H1 (cell line): Measurements from ENCODE around the gene SH3PXD2A. TPM values are rescaled to one million over a fixed set of nuclear protein-coding genes. Genes with fewer than 3 reads are reported as not detected.
A peak's percentile ranks its signal among the peaks of the same experiment; 100 is the strongest.

Experiments
- CTCF ChIA-PET: fragments of 300-600 bp; sonication (Branson Sonifier 250); formaldehyde crosslinking; loops from one replicate; lab custom pipeline; 2021; ENCODE audit not compliant: partially characterized antibody; lab: Charles Lee
- POLR2A ChIA-PET: fragments of 300-600 bp; sonication (Branson Sonifier 250); formaldehyde crosslinking; loops from one replicate; lab custom pipeline; 2021; ENCODE audit warnings: inconsistent platforms; ENCODE audit not compliant: partially characterized antibody; lab: Charles Lee
- DNase-seq, 2 experiments: peaks; one replicate each; pipeline versions ENCODE4 v3.0.0 to v3.0.0-alpha.2; 2010 to 2022; ENCODE audit warnings: low spot score in 2 of 2, low read depth in 1 of 2, mixed read lengths in 1 of 2
- FAIRE-seq: peaks from 2 replicates; lab custom pipeline; 2011; peaks lifted over from hg19 to GRCh38; lab: Jason Lieb, UNC
- H2AFZ ChIP-seq: 2 replicates; pipeline ENCODE4 v1.8.1; 2012; ENCODE audit warnings: low read length, inconsistent platforms
- H2AK5ac ChIP-seq: 2 replicates; pipeline ENCODE4 v1.6.1; 2013; ENCODE audit warnings: low read depth, low read length
- H2BK120ac ChIP-seq: replicated peaks from 2 replicates; pipeline ENCODE3; 2013; ENCODE audit warnings: low read depth, low read length, inconsistent platforms
- H2BK12ac ChIP-seq: 2 replicates; pipeline ENCODE4 v1.6.1; 2013; ENCODE audit warnings: low read depth, low read length
- H2BK15ac ChIP-seq: 2 replicates; pipeline ENCODE4 v1.6.1; 2013; ENCODE audit warnings: low read length
- H2BK20ac ChIP-seq: 2 replicates; pipeline ENCODE4 v1.6.1; 2013; ENCODE audit warnings: low read length
- H2BK5ac ChIP-seq: 2 replicates; pipeline ENCODE4 v1.6.1; 2013; ENCODE audit warnings: low read depth, low read length
- H3K14ac ChIP-seq: 2 replicates; pipeline ENCODE4 v1.6.1; 2013; ENCODE audit warnings: inconsistent platforms; ENCODE audit not compliant: insufficient read length
- H3K18ac ChIP-seq: 2 replicates; pipeline ENCODE4 v1.6.1; 2013; ENCODE audit warnings: low read length; ENCODE audit errors: extremely low read depth
- H3K23ac ChIP-seq: 2 replicates; pipeline ENCODE4 v1.6.1; 2013; ENCODE audit warnings: inconsistent platforms; ENCODE audit not compliant: insufficient read length
- H3K23me2 ChIP-seq: 2 replicates; pipeline ENCODE4 v1.6.1; 2013; ENCODE audit warnings: low read depth, low read length
- H3K27ac ChIP-seq: 2 replicates; pipeline ENCODE4 v1.6.1; 2011; ENCODE audit warnings: low read depth, low read length, inconsistent platforms
- H3K27me3 ChIP-seq, 4 experiments: replicated peaks in 1 of 4; 1 replicate in 1 of 4; 2 replicates in 3 of 4; pipeline versions ENCODE4 v1.6.1 to v1.8.1; 2011 to 2013; ENCODE audit warnings: low read length in 3 of 4, mild to moderate bottlenecking in 3 of 4, inconsistent platforms in 2 of 4, mixed read lengths in 2 of 4, moderate library complexity in 1 of 4; ENCODE audit not compliant: control insufficient read depth in 3 of 4, insufficient read depth in 3 of 4; ENCODE audit errors: extremely low read depth in 1 of 4
- H3K36me3 ChIP-seq, 4 experiments: 2 replicates each; pipeline versions ENCODE4 v1.6.1 to v1.8.1; 2011 to 2013; ENCODE audit warnings: mild to moderate bottlenecking in 4 of 4, low read length in 3 of 4, moderate library complexity in 2 of 4, control low read depth in 1 of 4, inconsistent platforms in 1 of 4; ENCODE audit not compliant: insufficient read depth in 4 of 4, control insufficient read depth in 2 of 4
- H3K4ac ChIP-seq: replicated peaks from 2 replicates; pipeline ENCODE3; 2013; ENCODE audit warnings: low read length, low read depth, mixed read lengths, inconsistent platforms; ENCODE audit not compliant: insufficient read length
- H3K4me1 ChIP-seq, 4 experiments: replicated peaks in 1 of 4; 1 replicate in 1 of 4; 2 replicates in 3 of 4; pipeline versions ENCODE4 v1.6.1 to v1.8.1; 2011 to 2013; ENCODE audit warnings: low read length in 3 of 4, inconsistent platforms in 2 of 4, mixed read lengths in 1 of 4; ENCODE audit not compliant: insufficient read depth in 4 of 4, control insufficient read depth in 3 of 4
- H3K4me2 ChIP-seq, 2 experiments: 2 replicates each; pipeline versions ENCODE4 v1.6.1 to v1.8.1; 2011 to 2013; ENCODE audit warnings: low read depth in 2 of 2, low read length in 2 of 2, control low read depth in 1 of 2, inconsistent platforms in 1 of 2, mild to moderate bottlenecking in 1 of 2; ENCODE audit not compliant: insufficient read depth in 1 of 2
- H3K4me3 ChIP-seq, 4 experiments: fragments of 200-600, 300-600 bp in 1 of 4; sonication (generic), shearing (Covaris generic), sonication (Bioruptor Twin) in 1 of 4; 2 replicates each; pipeline versions ENCODE4 v1.5.1 to v1.8.1; 2011 to 2016; ENCODE audit warnings: low read length in 4 of 4, low read depth in 3 of 4, control low read depth in 2 of 4, inconsistent platforms in 2 of 4, mild to moderate bottlenecking in 2 of 4, mixed read lengths in 1 of 4, moderate library complexity in 1 of 4; ENCODE audit not compliant: insufficient read depth in 2 of 4; ENCODE audit errors: extremely low read depth in 1 of 4
- H3K56ac ChIP-seq: replicated peaks from 2 replicates; pipeline ENCODE3; 2013; ENCODE audit warnings: low read depth, mild to moderate bottlenecking, mixed read lengths, low read length, inconsistent platforms; ENCODE audit not compliant: insufficient read length
- H3K79me1 ChIP-seq: 2 replicates; pipeline ENCODE4 v1.6.1; 2013; ENCODE audit warnings: low read depth, low read length, control low read depth
- H3K79me2 ChIP-seq, 2 experiments: 2 replicates each; pipeline versions ENCODE4 v1.6.1 to v1.8.1; 2012 to 2013; ENCODE audit warnings: low read length in 2 of 2, mild to moderate bottlenecking in 2 of 2, inconsistent platforms in 1 of 2; ENCODE audit not compliant: insufficient read depth in 2 of 2, control insufficient read depth in 1 of 2
- H3K9ac ChIP-seq, 4 experiments: replicated peaks in 1 of 4; 1 replicate in 1 of 4; 2 replicates in 3 of 4; pipeline versions ENCODE4 v1.6.1 to v1.8.1; 2011 to 2013; ENCODE audit warnings: low read depth in 3 of 4, low read length in 3 of 4, control low read depth in 2 of 4, mild to moderate bottlenecking in 2 of 4, moderate library complexity in 2 of 4, inconsistent platforms in 1 of 4; ENCODE audit errors: extremely low read depth in 1 of 4
- H3K9me3 ChIP-seq, 2 experiments: 2 replicates each; pipeline versions ENCODE4 v1.6.1 to v1.8.1; 2012 to 2013; ENCODE audit warnings: mild to moderate bottlenecking in 2 of 2, moderate library complexity in 2 of 2, control low read depth in 1 of 2, inconsistent platforms in 1 of 2, low read depth in 1 of 2, low read length in 1 of 2, mixed read lengths in 1 of 2; ENCODE audit not compliant: insufficient read depth in 2 of 2
- H4K20me1 ChIP-seq, 2 experiments: replicated peaks in 1 of 2; 2 replicates each; pipeline versions ENCODE3 to v1.8.1; 2011 to 2013; ENCODE audit warnings: inconsistent platforms in 2 of 2, low read length in 2 of 2, mild to moderate bottlenecking in 1 of 2; ENCODE audit not compliant: insufficient read depth in 2 of 2, control insufficient read depth in 1 of 2
- H4K5ac ChIP-seq: 2 replicates; pipeline ENCODE4 v1.6.1; 2013; ENCODE audit warnings: low read length, low read depth, mixed read lengths, inconsistent platforms; ENCODE audit not compliant: insufficient read length
- H4K8ac ChIP-seq: 2 replicates; pipeline ENCODE4 v1.8.0; 2013; ENCODE audit warnings: mild to moderate bottlenecking, moderate library complexity, low read length, inconsistent platforms; ENCODE audit not compliant: insufficient read depth; ENCODE audit errors: extremely low read depth
- H4K91ac ChIP-seq: replicated peaks from 2 replicates; pipeline ENCODE3; 2013; ENCODE audit warnings: low read length, mixed read lengths, inconsistent platforms; ENCODE audit not compliant: insufficient read length
- CBX5 ChIP-seq: fragments of 300-800, 300-1000 bp; sonication (generic); IDR thresholded peaks from 2 replicates; pipeline ENCODE4 v1.7.1; 2016; ENCODE audit warnings: antibody characterized with exemption, low read length, low read depth
- CHD1 ChIP-seq: IDR thresholded peaks from 2 replicates; pipeline ENCODE4 v1.6.1; 2012; ENCODE audit warnings: low read depth, low read length, improper control_type of control experiment
- TEAD4 ChIP-seq: IDR thresholded peaks from 2 replicates; pipeline ENCODE4 v1.6.1; 2012; ENCODE audit warnings: low read depth, low read length, inconsistent platforms, mixed read lengths
- WGBS, 2 experiments: shearing (Covaris generic) in 1 of 2; methylation state at CpG; one replicate each; pipeline versions ENCODE4 v1.1.6 to v1.1.7; 2013 to 2015; ENCODE audit warnings: low lambda C conversion rate in 2 of 2, mixed read lengths in 2 of 2, inconsistent platforms in 1 of 2, low coverage in 1 of 2, missing lambda C conversion rate in 1 of 2; ENCODE audit not compliant: insufficient replicate concordance in 2 of 2, insufficient coverage in 1 of 2, insufficient read length in 1 of 2; ENCODE audit errors: extremely low coverage in 1 of 2, missing lambda C conversion rate in 1 of 2; 5-methylcytosine and 5-hydroxymethylcytosine counted together
- polyA plus RNA-seq, 7 experiments: library from polyadenylated mRNA; depleted of rRNA in 3 of 7; stranded (reverse) in 5 of 7; unstranded in 2 of 7; fragments of >200 nt in 5 of 7; fragments of 200-250 nt in 2 of 7; gene quantifications; 1 replicate in 5 of 7; 2 replicates in 1 of 7; 4 replicates in 1 of 7; pipeline versions ENCODE4 v1.2.1 to v1.2.3, GENCODE V29; 2011 to 2013; ENCODE audit warnings: missing spikeins in 2 of 7, mixed read lengths in 2 of 7
- total RNA-seq: library from RNA; stranded (reverse); fragmentation: NEBNext Ultra II Directional; extraction: Animal tissue kit (Norgen Biotek cat#: 25700); gene quantifications from 2 replicates; pipeline ENCODE4 v1.2.1, GENCODE V29; 2021
- TF ChIP-seq, protein P1 (sequence below): IDR thresholded peaks from 2 replicates; pipeline ENCODE4 v1.6.1; 2012; ENCODE audit warnings: inconsistent platforms

SH3PXD2A gene
- total and polyA plus RNA-seq, 2 of the 8 experiments (the other 6 are each of a cell fraction or from before 2014, with no cell fraction given): 5.4 to 16.3 TPM

DNA sequence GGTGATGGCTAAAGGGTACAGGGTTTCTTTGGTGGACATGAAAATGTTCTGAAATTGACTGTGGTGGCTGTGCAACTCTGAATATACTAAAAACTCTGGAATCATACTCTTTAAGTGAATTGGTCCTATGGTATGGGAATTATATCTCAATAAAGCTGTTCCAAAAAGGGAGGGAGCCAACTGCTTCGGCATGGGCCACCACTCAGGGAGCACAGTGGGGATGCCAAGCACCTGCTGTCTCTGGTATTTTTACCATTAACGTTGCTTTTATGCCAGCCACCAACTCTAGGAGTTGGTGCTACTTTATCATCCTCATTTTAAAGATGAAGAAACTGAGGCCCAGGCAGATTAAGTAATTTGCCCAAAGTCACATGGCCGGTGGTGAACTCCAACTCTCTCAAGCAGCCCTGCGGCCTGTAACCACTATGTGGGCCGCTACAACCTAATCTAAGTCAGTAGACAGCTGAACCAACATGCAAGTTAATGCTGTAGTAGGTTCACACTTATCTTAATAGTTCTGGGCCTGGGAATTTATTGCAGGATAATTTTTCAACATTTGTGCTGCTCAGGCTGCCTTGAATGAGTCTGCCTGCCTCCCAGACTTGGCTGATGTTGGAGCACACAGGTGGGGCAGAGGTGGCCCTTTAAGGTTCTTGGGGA lies 20.8 kb downstream of the SH3PXD2A start:
- CTCF ChIA-PET: interaction anchor here (0.6 to 2.8 kb wide), 11 partner anchors 12 to 229 kb away, joined by 3 to 18 read pairs (median 3); partner anchors contain the start of gene SH3PXD2A

More for the DNA sequence above, 20.8 kb downstream of the SH3PXD2A start:
- Histone ChIP-seq H4K91ac (peak overlapping the region; percentile 78), H3K23ac (no peak overlapping the region), H2BK5ac (peak overlapping the region; percentile 80; the same call in 1 of the 2 replicates), H3K23me2 (peaks cover 5% of the 10 kb centered on the region; the same call in 1 of the 2 replicates), H2BK15ac (no peak overlapping the region), H4K20me1 (no peaks in the 10 kb centered on the region), H3K4me1 (peaks cover 12 to 24% (median 18%) of the 10 kb centered on the region in 4 experiments), H4K8ac (no peak overlapping the region), H2AK5ac (peak overlapping the region; percentile 89; the same call in 1 of the 2 replicates), H3K27ac (no peak overlapping the region), H3K4me2 (peak overlapping the region; percentile 35 to 52; a peak in 3 of 4 replicates), H3K4ac (no peak overlapping the region), H3K4me3 (peak overlapping the region in 1 of 4 experiments; percentile 18; a peak in 1 of 8 replicates), H4K5ac (no peak overlapping the region), H3K18ac (peak overlapping the region; percentile 55; the same call in 1 of the 2 replicates), H2AFZ (no peak overlapping the region), H3K9me3 (0 out of 4 replicates have a peak, but pooled peaks cover 0 to 5% of the 10 kb centered on the region in 2 experiments), H2BK12ac (peak overlapping the region; percentile 62), H2BK120ac (peak overlapping the region; percentile 35), H3K56ac (no peak overlapping the region), H3K79me1 (no peaks in the 10 kb centered on the region), H3K9ac (no peak overlapping the region), H2BK20ac (peak overlapping the region; percentile 50), H3K27me3 (no peaks in the 10 kb centered on the region), H3K36me3 (no peaks in the 10 kb centered on the region), H3K14ac (no peak overlapping the region), H3K79me2 (no peaks in the 10 kb centered on the region)
- TF ChIP-seq, protein P1, sequence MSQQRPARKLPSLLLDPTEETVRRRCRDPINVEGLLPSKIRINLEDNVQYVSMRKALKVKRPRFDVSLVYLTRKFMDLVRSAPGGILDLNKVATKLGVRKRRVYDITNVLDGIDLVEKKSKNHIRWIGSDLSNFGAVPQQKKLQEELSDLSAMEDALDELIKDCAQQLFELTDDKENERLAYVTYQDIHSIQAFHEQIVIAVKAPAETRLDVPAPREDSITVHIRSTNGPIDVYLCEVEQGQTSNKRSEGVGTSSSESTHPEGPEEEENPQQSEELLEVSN: no peak
- TF ChIP-seq CHD1 (no peak), CBX5 (no peak), TEAD4 (peak; percentile 63; the same call in 1 of the 2 replicates)
- POLR2A ChIA-PET: interaction anchor here (0.6 to 1.3 kb wide), 5 partner anchors 9 to 117 kb away, joined by 3 to 4 read pairs (median 3); no protein-coding TSS in a partner anchor
- no peak for DNase-seq
- 60% methylated on average over 5 of the region's 5 CpGs; no CpG with 5 or more reads in 1 of the 2 experiments for WGBS, 2 experiments
- no peak for FAIRE-seq
